Ammon's horn (tissue), 1 donor: ENCODE data around the gene CYB5R2.

Experiments
- DNase-seq: peaks from one replicate; pipeline ENCODE4 v3.0.0-alpha.2; 2016; ENCODE audit warnings: low spot score

Gene CYB5R2

GRCh38 chr11:7637447-7638157, 35.7 kb downstream of the CYB5R2 start:
- no peak for DNase-seq

GRCh38 chr11:7636350-7636749, 37.0 kb downstream of the CYB5R2 start:
- DNase-seq, result no peak

- DNase-seq, result no peak
These were observed 37.6 kb downstream of the CYB5R2 start for GRCh38 chr11:7635708-7636107.

- DNase-seq, result peak; percentile 88
These were observed 38.2 kb downstream of the CYB5R2 start for GRCh38 chr11:7635137-7635536.

GRCh38 chr11:7632211-7632610, 41.1 kb downstream of the CYB5R2 start:
- DNase-seq, result no peak

- DNase-seq, result peak; percentile 64
These were observed 43.3 kb downstream of the CYB5R2 start for GRCh38 chr11:7630002-7630401.

GRCh38 chr11:7628660-7629059, 44.6 kb downstream of the CYB5R2 start:
- DNase-seq, result no peak

GRCh38 chr11:7622721-7623120, 50.6 kb downstream of the CYB5R2 start:
- DNase-seq, result no peak

GRCh38 chr11:7621554-7621953, 51.7 kb downstream of the CYB5R2 start:
- no peak for DNase-seq

GRCh38 chr11:7621090-7621489, 52.2 kb downstream of the CYB5R2 start:
- DNase-seq, result no peak

- no peak for DNase-seq
These were observed 54.0 kb downstream of the CYB5R2 start for GRCh38 chr11:7619322-7619721.

- DNase-seq, result no peak
These were observed 56.3 kb downstream of the CYB5R2 start for GRCh38 chr11:7617032-7617431.
